Ovary (tissue), 9 donors: ENCODE measurements around the gene RPGR. TPM values are rescaled to one million over a fixed set of nuclear protein-coding genes. Genes with fewer than 3 reads are reported as not detected.
A peak's percentile ranks its signal among the peaks of the same experiment; 100 is the strongest.

ENCODE experiments used
- DNase-seq, 5 donors: peaks; one replicate each; pipeline ENCODE4 v3.0.0-alpha.2; 2019 to 2020
- H3K27ac ChIP-seq, 2 donors: fragments of 200-600 bp; one replicate each; pipeline versions ENCODE4 v1.5.1 to v1.8.0; 2019 to 2022
- H3K27me3 ChIP-seq: fragments of 200-600 bp; one replicate; pipeline ENCODE4 v1.8.0; 2022
- H3K36me3 ChIP-seq: fragments of 200-600 bp; sonication (generic); one replicate; pipeline ENCODE4 v1.5.1; 2019
- H3K4me1 ChIP-seq: one replicate; pipeline ENCODE4 v1.8.1; 2013; ENCODE audit warnings: mild to moderate bottlenecking, moderate library complexity; ENCODE audit not compliant: insufficient read depth
- H3K4me3 ChIP-seq: fragments of 200-600 bp; sonication (generic); one replicate; pipeline ENCODE4 v1.5.1; 2017
- H3K9me3 ChIP-seq, 2 donors: fragments of 200-600 bp in 1 of 2; sonication (generic) in 1 of 2; one replicate each; pipeline versions ENCODE4 v1.5.1 to v1.8.1; 2013 to 2019; ENCODE audit warnings: mild to moderate bottlenecking in 1 of 2, moderate library complexity in 1 of 2
- CTCF ChIP-seq, 3 donors: fragments of 450-650 bp in 2 of 3; fragments of 200-600 bp in 1 of 3; IDR thresholded peaks; one replicate each; pipeline versions ENCODE4 v1.5.1 to v1.8.0; 2016 to 2022; ENCODE audit warnings: antibody characterized with exemption in 3 of 3, mild to moderate bottlenecking in 1 of 3
- POLR2A ChIP-seq: fragments of 450-650 bp; IDR thresholded peaks from one replicate; pipeline ENCODE4 v1.6.1; 2017; ENCODE audit warnings: antibody characterized with exemption, mild to moderate bottlenecking, moderate library complexity
- WGBS, 3 donors: extraction: QIAGEN DNeasy Blood & Tissue Kit in 1 of 3; methylation state at CpG; one replicate each; pipeline versions ENCODE4 v1.1.5 to v1.1.7; 2013 to 2017; 5-methylcytosine and 5-hydroxymethylcytosine counted together
- intact Hi-C, 4 donors: fragments of 100-400 bp; cut with DNase I; formaldehyde crosslinking; loops; one replicate each; pipeline versions ENCODE4 v1.11.0 to v1.15.1; 2022 to 2023
- polyA plus RNA-seq, 2 donors: library from polyadenylated mRNA; stranded (reverse); fragments of 200-250 nt in 1 of 2; fragments of 350-450 nt in 1 of 2; fragmentation: Illumina TruSeq in 1 of 2; extraction: RNeasy Lipid Tissue Mini Kit (QIAGEN cat#74804) in 1 of 2; gene quantifications; one replicate each; pipeline ENCODE4 v1.2.3, GENCODE V29; 2013 to 2014
- small RNA-seq: library from RNA; depleted of rRNA; stranded (forward); fragments of <200 nt; gene quantifications from one replicate; pipeline ENCODE3, GENCODE V24; 2016
- total RNA-seq, 7 donors: library from RNA; depleted of rRNA in 2 of 7; stranded (reverse); fragments of >200 nt in 2 of 7; fragmentation: NEBNext Ultra II Directional in 3 of 7; extraction: Animal tissue kit (Norgen Biotek cat#: 25700) in 3 of 7; gene quantifications; one replicate each; pipeline versions ENCODE4 v1.1.0 to v1.2.4, GENCODE V29; 2016 to 2023
- donor health status: DM: no; HTN: no; CAD: no; lungs with moderate emphysema.
- donor health status: DM: no; HTN: no; CAD: no.
- donor health status: Bipolar disorder and iron deficiency.
- donor health status: DM: yes; HTN: yes; CAD: no.
- donor health status: DM: no; HTN: no; CAD: no.
- donor health status: DM: yes; HTN: yes; CAD: no.

RPGR gene
- total and polyA plus RNA-seq, 9 donors = 5.4 to 29.6 (median 8.6) TPM

GRCh38 chrX:38220024-38220414 is 107.3 kb downstream of the RPGR start:
- H3K27ac ChIP-seq = no peak overlapping the region
- intact Hi-C loops = no loop called here
- H3K9me3 ChIP-seq = no peaks in the 10 kb centered on the region
- H3K27me3 ChIP-seq = no peaks in the 10 kb centered on the region
- WGBS, 3 donors = 29 to 43% (median 38%) methylated on average over 14 of the region's 14 CpGs
- H3K36me3 ChIP-seq = no peaks in the 10 kb centered on the region
- H3K4me3 ChIP-seq = peak overlapping the region; percentile 34
- H3K4me1 ChIP-seq = no peaks in the 10 kb centered on the region
- DNase-seq = peak in 2 of 5 donors; percentile 14 to 27
- TF ChIP-seq POLR2A (no peak), CTCF (IDR thresholded peaks at IDR 0.05) (no peak)

Small RNA genes within 50 kb of the gene (small RNA-seq; reads per million reads assigned to genes)
- gene RF00322 = not detected

Other genes with a start within 250 kb of the RPGR start
- 10 to 100 TPM in 4 of 7 donors, 1 to 10 TPM in 3; 2.1 to 56.6 (median 14.9) TPM for gene SRPX, start 106.6 kb downstream of the RPGR start, total RNA-seq
- gene SRPX, start 106.6 kb downstream of the RPGR start, polyA plus RNA-seq = 100 to 1,000 TPM in 1 of 2 donors, 10 to 100 TPM in 1; 18.1 to 108 TPM
- gene OTC, start 25.1 kb upstream of the RPGR start, total RNA-seq = under 1 TPM in 3 of 7 donors, not detected in 4; 0.18 to 0.34 (median 0.28) TPM
- 1 to 10 TPM in 1 of 2 donors, under 1 TPM in 1; 0.46 to 2.2 TPM for gene OTC, start 25.1 kb upstream of the RPGR start, polyA plus RNA-seq
- gene TSPAN7, start 234.0 kb upstream of the RPGR start, total RNA-seq = 10 to 100 TPM in 6 of 7 donors, 1 to 10 TPM in 1; 8.3 to 29.5 (median 18.6) TPM
- 10 to 100 TPM; 33.1 to 84.2 TPM for gene TSPAN7, start 234.0 kb upstream of the RPGR start, polyA plus RNA-seq